Lung (tissue), 12 donors: ENCODE data around the gene PSMG2. TPM values are rescaled to one million over a fixed set of nuclear protein-coding genes. Genes with fewer than 3 reads are reported as not detected.

Experiments used
- ATAC-seq: fragments of 200-7000 bp; cut with Tn5 transposase; one replicate; pipeline ENCODE4 v1.9.1; 2020; ENCODE audit warnings: moderate number of reproducible peaks; ENCODE audit not compliant: insufficient read depth, low FRiP score
- DNase-seq, 3 donors: peaks; one replicate each; pipeline ENCODE4 v3.0.0-alpha.2; 2013 to 2017
- H3K27ac ChIP-seq, 2 donors: one replicate each; pipeline ENCODE4 v1.5.1; 2013; ENCODE audit warnings: mild to moderate bottlenecking in 2 of 2, moderate library complexity in 2 of 2, control low read depth in 1 of 2, inconsistent platforms in 1 of 2, low read depth in 1 of 2, low read length in 1 of 2
- H3K27me3 ChIP-seq, 3 donors: one replicate each; pipeline ENCODE4 v1.5.1; 2013; ENCODE audit warnings: low read length in 2 of 3; ENCODE audit not compliant: control insufficient read depth in 3 of 3, insufficient read depth in 3 of 3
- H3K36me3 ChIP-seq, 4 donors: one replicate each; pipeline ENCODE4 v1.5.1; 2013; ENCODE audit warnings: low read length in 4 of 4, mild to moderate bottlenecking in 1 of 4, moderate library complexity in 1 of 4; ENCODE audit not compliant: control insufficient read depth in 4 of 4, insufficient read depth in 4 of 4
- H3K4me1 ChIP-seq, 5 donors: one replicate each; pipeline ENCODE4 v1.5.1; 2013; ENCODE audit warnings: low read length in 5 of 5, mild to moderate bottlenecking in 2 of 5, moderate library complexity in 1 of 5; ENCODE audit not compliant: control insufficient read depth in 5 of 5, insufficient read depth in 5 of 5
- H3K4me3 ChIP-seq: one replicate; pipeline ENCODE4 v1.5.1; 2013; ENCODE audit warnings: mild to moderate bottlenecking, control low read depth, moderate library complexity
- H3K9ac ChIP-seq, 2 donors: one replicate each; pipeline ENCODE4 v1.5.1; 2013; ENCODE audit warnings: low read length in 2 of 2, control low read depth in 1 of 2; ENCODE audit not compliant: insufficient read depth in 1 of 2
- H3K9me3 ChIP-seq, 4 donors: one replicate each; pipeline ENCODE4 v1.5.1; 2013; ENCODE audit warnings: low read length in 3 of 4, mild to moderate bottlenecking in 1 of 4, moderate library complexity in 1 of 4; ENCODE audit not compliant: control insufficient read depth in 4 of 4, insufficient read depth in 3 of 4
- WGBS, 2 donors: extraction: QIAGEN DNeasy Blood & Tissue Kit; methylation state at CpG; one replicate each; pipeline ENCODE4 v1.1.7; 2013; 5-methylcytosine and 5-hydroxymethylcytosine counted together
- polyA plus RNA-seq, 2 donors: library from polyadenylated mRNA; stranded (reverse); fragments of 200-250 nt; gene quantifications; one replicate each; pipeline ENCODE4 v1.2.1, GENCODE V29; 2013
- total RNA-seq, 2 donors: library from RNA; depleted of rRNA in 1 of 2; stranded (reverse); fragments of >200 nt in 1 of 2; gene quantifications; one replicate each; pipeline ENCODE4 v1.2.1, GENCODE V29; 2014 to 2021
- TF ChIP-seq, protein P1 (sequence below): IDR thresholded peaks from 2 replicates; pipeline ENCODE4 v1.5.1; 2012; ENCODE audit warnings: mild to moderate bottlenecking; ENCODE audit errors: control extremely low read depth, extremely low read depth
- donor health status: control.
- donor health status: control.
- donor health status: Bipolar disorder and iron deficiency.
- donor health status: healthy.
- donor health status: DM: yes; HTN: yes; CAD: no.

Gene PSMG2
- total and polyA plus RNA-seq, 4 donors, result 53.3 to 117 (median 61.2) TPM

- DNase-seq, result peak; percentile 57 to 82 (median 79)
- no peak overlapping the region for H3K9ac ChIP-seq
These were observed 42.8 kb upstream of the PSMG2 start for GRCh38 chr18:12659904-12660605.

GRCh38 chr18:12668041-12668440 is 34.8 kb upstream of the PSMG2 start:
- TF ChIP-seq, protein P1, sequence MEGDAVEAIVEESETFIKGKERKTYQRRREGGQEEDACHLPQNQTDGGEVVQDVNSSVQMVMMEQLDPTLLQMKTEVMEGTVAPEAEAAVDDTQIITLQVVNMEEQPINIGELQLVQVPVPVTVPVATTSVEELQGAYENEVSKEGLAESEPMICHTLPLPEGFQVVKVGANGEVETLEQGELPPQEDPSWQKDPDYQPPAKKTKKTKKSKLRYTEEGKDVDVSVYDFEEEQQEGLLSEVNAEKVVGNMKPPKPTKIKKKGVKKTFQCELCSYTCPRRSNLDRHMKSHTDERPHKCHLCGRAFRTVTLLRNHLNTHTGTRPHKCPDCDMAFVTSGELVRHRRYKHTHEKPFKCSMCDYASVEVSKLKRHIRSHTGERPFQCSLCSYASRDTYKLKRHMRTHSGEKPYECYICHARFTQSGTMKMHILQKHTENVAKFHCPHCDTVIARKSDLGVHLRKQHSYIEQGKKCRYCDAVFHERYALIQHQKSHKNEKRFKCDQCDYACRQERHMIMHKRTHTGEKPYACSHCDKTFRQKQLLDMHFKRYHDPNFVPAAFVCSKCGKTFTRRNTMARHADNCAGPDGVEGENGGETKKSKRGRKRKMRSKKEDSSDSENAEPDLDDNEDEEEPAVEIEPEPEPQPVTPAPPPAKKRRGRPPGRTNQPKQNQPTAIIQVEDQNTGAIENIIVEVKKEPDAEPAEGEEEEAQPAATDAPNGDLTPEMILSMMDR, result no peak
- no peak for DNase-seq
- H3K4me3 ChIP-seq, result no peak overlapping the region
- peaks cover 0 to 2% (median 0%) of the 10 kb centered on the region in 4 donors for H3K36me3 ChIP-seq
- H3K4me1 ChIP-seq, result no peaks in the 10 kb centered on the region
- no peak overlapping the region for H3K27ac ChIP-seq
- ATAC-seq, result no peak
- no peaks in the 10 kb centered on the region for H3K9me3 ChIP-seq
- 96% methylated on average over 5 of the region's 5 CpGs for WGBS, 2 donors
- H3K27me3 ChIP-seq, result no peaks in the 10 kb centered on the region
- no peak overlapping the region for H3K9ac ChIP-seq

More at GRCh38 chr18:12659904-12660605, 42.8 kb upstream of the PSMG2 start:
- 70 to 88% methylated on average over 9 of the region's 9 CpGs for WGBS, 2 donors
- TF ChIP-seq, protein P1, result peak; percentile 78
- no peaks in the 10 kb centered on the region for H3K27me3 ChIP-seq
- no peak overlapping the region for H3K4me3 ChIP-seq
- ATAC-seq, result no peak
- H3K4me1 ChIP-seq, result peaks cover 0 to 12% (median 2%) of the 10 kb centered on the region in 5 donors
- H3K27ac ChIP-seq, result no peak overlapping the region
- peaks cover 0 to 2% (median 0%) of the 10 kb centered on the region in 4 donors for H3K36me3 ChIP-seq
- H3K9me3 ChIP-seq, result peaks cover 0 to 4% (median 0%) of the 10 kb centered on the region in 4 donors

GRCh38 chr18:12679183-12679786 is 23.6 kb upstream of the PSMG2 start:
- TF ChIP-seq, protein P1, result no peak
- ATAC-seq (peak; percentile 88), DNase-seq (peak; percentile 22 to 61 (median 46))
- WGBS, 2 donors, result 7 to 9% methylated on average over 7 to 8 of the region's 8 CpGs
- H3K27ac ChIP-seq, result peak overlapping the region; percentile 46 to 95
- peaks cover 0 to 19% (median 8%) of the 10 kb centered on the region in 4 donors for H3K36me3 ChIP-seq
- H3K9ac ChIP-seq, result no peak overlapping the region
- H3K4me3 ChIP-seq, result no peak overlapping the region
- peaks cover 0 to 4% (median 0%) of the 10 kb centered on the region in 5 donors for H3K4me1 ChIP-seq
- H3K9me3 ChIP-seq, result no peaks in the 10 kb centered on the region
- no peaks in the 10 kb centered on the region for H3K27me3 ChIP-seq
